Umbilical cord (tissue), 1 donor: Measurements from ENCODE around the gene POLR1C. TPM values are rescaled to one million over a fixed set of nuclear protein-coding genes. Genes with fewer than 3 reads are reported as not detected.

Experiments
- total RNA-seq: library from RNA; depleted of rRNA; stranded (reverse); fragments of >200 nt; gene quantifications from one replicate; pipeline ENCODE4 v1.2.3, GENCODE V29; 2014; ENCODE audit warnings: low replicate concordance; ENCODE audit not compliant: insufficient read depth

POLR1C gene
- total RNA-seq, 1 donor from 2014 or later, result 20.2 TPM

Other genes starting within 250 kb of the POLR1C start
- gene SLC22A7, start 218.8 kb upstream of the POLR1C start, total RNA-seq, result not detected
- 5.5 TPM for gene CRIP3, start 208.3 kb upstream of the POLR1C start, total RNA-seq
- gene ZNF318, start 147.4 kb upstream of the POLR1C start, total RNA-seq, result 7.7 TPM
- gene ABCC10, start 89.5 kb upstream of the POLR1C start, total RNA-seq, result 10.6 TPM
- 4.8 TPM for gene DLK2, start 61.5 kb upstream of the POLR1C start, total RNA-seq
- gene TJAP1, start 39.5 kb upstream of the POLR1C start, total RNA-seq, result 17.6 TPM
- not detected for gene LRRC73, start 6.7 kb upstream of the POLR1C start, total RNA-seq
- 57.3 TPM for gene YIPF3, start 163 bp upstream of the POLR1C start, total RNA-seq
- 15.9 TPM for gene XPO5, start 58.9 kb downstream of the POLR1C start, total RNA-seq
- 19.3 TPM for gene POLH, start 59.1 kb downstream of the POLR1C start, total RNA-seq
- gene GTPBP2, start 112.2 kb downstream of the POLR1C start, total RNA-seq, result 19.3 TPM
- gene MAD2L1BP, start 118.8 kb downstream of the POLR1C start, total RNA-seq, result 17.3 TPM
- 0.48 TPM for gene RSPH9, start 127.9 kb downstream of the POLR1C start, total RNA-seq
- gene MRPS18A, start 170.7 kb downstream of the POLR1C start, total RNA-seq, result 23.1 TPM